Measurements from ENCODE around the gene COMMD8. TPM values are rescaled to one million over a fixed set of nuclear protein-coding genes. Genes with fewer than 3 reads are reported as not detected.
A peak's percentile ranks its signal among the peaks of the same experiment; 100 is the strongest.

COMMD8 gene
- total RNA-seq, 1 experiment from 2014 or later, result 19.9 TPM

GRCh38 chr4:47474799-47475198 is 11.3 kb upstream of the COMMD8 start:
- Histone ChIP-seq H3K79me2 (ENCODE audit: insufficient read depth, low read length) (no peaks in the 10 kb centered on the region), H3K27ac (ENCODE audit: low read depth, low read length) (no peak overlapping the region), H3K9me2 (ENCODE audit: insufficient read depth) (no peaks in the 10 kb centered on the region), H3K36me3 (ENCODE audit: control insufficient read depth in 1 of 2, insufficient read depth in 2 of 2, low read length in 2 of 2) (no peaks in the 10 kb centered on the region), H4K20me1 (ENCODE audit: insufficient read depth) (no peaks in the 10 kb centered on the region), H2AFZ (ENCODE audit: low read depth, low read length, poor library complexity, severe bottlenecking) (peak overlapping the region; percentile 10), H3K9me3 (ENCODE audit: control insufficient read depth in 1 of 2, insufficient read depth in 1 of 2, low read depth in 1 of 2, low read length in 2 of 2) (no peaks in the 10 kb centered on the region), H3K4me1 (ENCODE audit: control insufficient read depth in 1 of 2, insufficient read depth in 2 of 2, low read length in 2 of 2) (peaks cover 3 to 25% of the 10 kb centered on the region in 2 experiments; a peak in 3 of 4 replicates), H3K4me2 (ENCODE audit: low read length) (no peak overlapping the region), H3K9ac (ENCODE audit: low read length) (no peak overlapping the region), H3K4me3 (replicated peaks in 1 of 2; ENCODE audit: low read depth in 1 of 2, low read length in 2 of 2) (no peak overlapping the region), H3K27me3 (ENCODE audit: insufficient read depth, low read length) (no peaks in the 10 kb centered on the region)
- TF ChIP-seq EZH2phosphoT487 (IDR thresholded peaks at IDR 0.05; ENCODE audit: borderline replicate concordance), result no peak
- TF ChIP-seq ZNF274 (IDR thresholded peaks at IDR 0.05; ENCODE audit: low read depth, low read length), result no peak
- TF ChIP-seq CEBPB (IDR thresholded peaks at IDR 0.05; ENCODE audit: low read depth), result no peak
- no peak for TF ChIP-seq CTCF (IDR thresholded peaks at IDR 0.05 in 2 of 3, conservative IDR thresholded peaks at IDR 0.05 in 1 of 3; ENCODE audit: borderline replicate concordance in 1 of 3, insufficient read depth in 1 of 3, low read depth in 2 of 3, low read length in 2 of 3)
- no peak for TF ChIP-seq ATF3 (IDR thresholded peaks at IDR 0.05)
- TF ChIP-seq YY1 (IDR thresholded peaks at IDR 0.05; ENCODE audit: extremely low read depth, insufficient replicate concordance, low read depth, low read length), result no peak
- POLR2A ChIA-PET, result no interaction called here
- CTCF ChIA-PET, result no interaction called here
- no peak for DNase-seq (ENCODE audit: low read depth, low spot score)
- no TSS peak for BruUV-seq (replicated peaks)
- RAD21 ChIA-PET (ENCODE audit: low non-redundant PET in 1 of 2, low total read pairs in 2 of 2, uncharacterized antibody in 2 of 2, unreplicated experiment in 2 of 2), result no interaction called here
- intact Hi-C loops (cut with micrococcal nuclease), result no loop called here
- no peak for ATAC-seq

GRCh38 chr4:47473141-47473750 is 9.7 kb upstream of the COMMD8 start:
- Histone ChIP-seq H3K9me3 (ENCODE audit: control insufficient read depth in 1 of 2, insufficient read depth in 1 of 2, low read depth in 1 of 2, low read length in 2 of 2) (no peaks in the 10 kb centered on the region), H3K79me2 (ENCODE audit: insufficient read depth, low read length) (no peaks in the 10 kb centered on the region), H3K4me1 (ENCODE audit: control insufficient read depth in 1 of 2, insufficient read depth in 2 of 2, low read length in 2 of 2) (peaks cover 6 to 38% of the 10 kb centered on the region in 2 experiments; a peak in 3 of 4 replicates), H3K27me3 (ENCODE audit: insufficient read depth, low read length) (no peaks in the 10 kb centered on the region), H3K4me3 (replicated peaks in 1 of 2; ENCODE audit: low read depth in 1 of 2, low read length in 2 of 2) (no peak overlapping the region), H3K4me2 (ENCODE audit: low read length) (no peak overlapping the region), H2AFZ (ENCODE audit: low read depth, low read length, poor library complexity, severe bottlenecking) (no peak overlapping the region), H3K9ac (ENCODE audit: low read length) (no peak overlapping the region), H3K27ac (ENCODE audit: low read depth, low read length) (no peak overlapping the region), H4K20me1 (ENCODE audit: insufficient read depth) (no peaks in the 10 kb centered on the region), H3K9me2 (ENCODE audit: insufficient read depth) (no peaks in the 10 kb centered on the region), H3K36me3 (ENCODE audit: control insufficient read depth in 1 of 2, insufficient read depth in 2 of 2, low read length in 2 of 2) (no peaks in the 10 kb centered on the region)
- RAD21 ChIA-PET (ENCODE audit: low non-redundant PET in 1 of 2, low total read pairs in 2 of 2, uncharacterized antibody in 2 of 2, unreplicated experiment in 2 of 2), result no interaction called here
- intact Hi-C loops (cut with micrococcal nuclease), result no loop called here
- no peak for TF ChIP-seq JUND (IDR thresholded peaks at IDR 0.05)
- BruUV-seq (replicated peaks), result no TSS peak
- DNase-seq (ENCODE audit: low read depth, low spot score) (no peak), ATAC-seq (no peak)
- CTCF ChIA-PET, result no interaction called here
- POLR2A ChIA-PET, result no interaction called here

Measured in HCT116 (cell line).